Measurements from ENCODE around the gene ARFRP1. TPM values are rescaled to one million over a fixed set of nuclear protein-coding genes. Genes with fewer than 3 reads are reported as not detected.

Gene ARFRP1, protein sequence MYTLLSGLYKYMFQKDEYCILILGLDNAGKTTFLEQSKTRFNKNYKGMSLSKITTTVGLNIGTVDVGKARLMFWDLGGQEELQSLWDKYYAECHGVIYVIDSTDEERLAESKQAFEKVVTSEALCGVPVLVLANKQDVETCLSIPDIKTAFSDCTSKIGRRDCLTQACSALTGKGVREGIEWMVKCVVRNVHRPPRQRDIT
- total RNA-seq, result 63.5 and 66.0 TPM in 2 replicates

DNA sequence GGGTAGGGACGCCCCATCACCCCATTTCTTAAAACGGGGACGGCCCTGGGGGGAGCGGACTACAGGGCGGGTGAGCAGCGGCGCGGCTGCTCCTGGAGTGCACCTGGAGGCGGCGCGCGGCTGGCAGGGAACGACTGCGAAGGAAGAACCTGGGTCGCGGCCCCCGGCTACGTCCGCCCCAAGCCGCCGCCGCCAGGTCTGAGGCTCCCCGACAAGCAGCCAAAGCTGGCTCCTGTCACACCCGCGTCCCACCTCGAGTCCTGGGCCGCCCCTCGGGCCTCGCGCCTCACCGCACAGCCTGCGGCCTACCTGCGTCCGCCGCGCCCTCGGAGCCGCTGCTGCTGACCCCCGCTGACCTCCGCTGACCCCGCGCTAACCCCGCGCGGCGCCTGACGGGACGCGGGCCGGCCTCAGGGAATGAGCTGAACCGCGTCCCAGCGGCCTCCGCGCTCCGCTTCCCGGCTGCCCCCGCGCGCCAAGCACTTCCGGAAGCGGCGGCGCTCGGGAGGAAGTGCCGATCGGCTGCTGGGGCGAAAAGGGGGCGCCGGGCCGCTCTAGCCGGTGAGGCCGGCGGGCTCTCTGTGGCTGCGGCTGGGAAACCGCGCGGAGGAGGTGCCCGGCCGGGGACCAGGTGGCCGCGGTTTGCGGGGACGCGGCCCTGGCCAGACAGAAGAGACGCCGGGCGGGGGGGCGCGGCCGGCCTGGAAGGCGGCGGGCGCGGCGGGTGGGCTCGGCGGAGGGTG is at the start of gene ARFRP1, which contains the start of gene ZGPAT:
ARFRP1 (minus strand) TSS at position 419 of the 743 bp plus-strand sequence. CDS start 885 bp downstream, outside the sequence.
ZGPAT (plus strand) TSS at position 482 of the 743 bp plus-strand sequence. CDS start 542 bp downstream, outside the sequence.
- peaks cover 66% of the 10 kb centered on the region for H3K36me3 Mint-ChIP-seq (ENCODE audit: low read depth)
- ATAC-seq (ENCODE audit: low read depth) (peak; percentile 94), DNase-seq (peak; percentile 91)
- peak within 1 kb of the TSS; percentile 87 for H3K4me3 Mint-ChIP-seq
- POLR2A ChIA-PET, result interaction anchor here (0.6 to 3.4 kb wide), 23 partner anchors 9 to 273 kb away, joined by 3 to 36 read pairs (median 6); partner anchors contain the start of genes FNDC11, GMEB2, LIME1 and PPDPF
- intact Hi-C loops (cut with micrococcal nuclease), result loop anchor here (1.0 to 5.0 kb wide), 9 partner anchors 23 to 265 kb away; partner anchors contain the start of genes RTEL1, SLC2A4RG and UCKL1
- no peaks in the 10 kb centered on the region for H3K27me3 Mint-ChIP-seq
- H3K9me3 Mint-ChIP-seq, result no peaks in the 10 kb centered on the region
- CTCF ChIA-PET, result interaction anchor here (0.6 to 2.5 kb wide), 5 partner anchors 29 to 272 kb away, joined by 3 to 10 read pairs (median 4); partner anchors contain the start of genes LIME1 and TPD52L2
- H3K27ac Mint-ChIP-seq, result peak within 1 kb of the TSS; percentile 72
- peaks cover 42% of the 10 kb centered on the region for H3K4me1 Mint-ChIP-seq
- TF ChIP-seq, protein P1, sequence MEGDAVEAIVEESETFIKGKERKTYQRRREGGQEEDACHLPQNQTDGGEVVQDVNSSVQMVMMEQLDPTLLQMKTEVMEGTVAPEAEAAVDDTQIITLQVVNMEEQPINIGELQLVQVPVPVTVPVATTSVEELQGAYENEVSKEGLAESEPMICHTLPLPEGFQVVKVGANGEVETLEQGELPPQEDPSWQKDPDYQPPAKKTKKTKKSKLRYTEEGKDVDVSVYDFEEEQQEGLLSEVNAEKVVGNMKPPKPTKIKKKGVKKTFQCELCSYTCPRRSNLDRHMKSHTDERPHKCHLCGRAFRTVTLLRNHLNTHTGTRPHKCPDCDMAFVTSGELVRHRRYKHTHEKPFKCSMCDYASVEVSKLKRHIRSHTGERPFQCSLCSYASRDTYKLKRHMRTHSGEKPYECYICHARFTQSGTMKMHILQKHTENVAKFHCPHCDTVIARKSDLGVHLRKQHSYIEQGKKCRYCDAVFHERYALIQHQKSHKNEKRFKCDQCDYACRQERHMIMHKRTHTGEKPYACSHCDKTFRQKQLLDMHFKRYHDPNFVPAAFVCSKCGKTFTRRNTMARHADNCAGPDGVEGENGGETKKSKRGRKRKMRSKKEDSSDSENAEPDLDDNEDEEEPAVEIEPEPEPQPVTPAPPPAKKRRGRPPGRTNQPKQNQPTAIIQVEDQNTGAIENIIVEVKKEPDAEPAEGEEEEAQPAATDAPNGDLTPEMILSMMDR (IDR thresholded peaks at IDR 0.05), result no peak

DNA sequence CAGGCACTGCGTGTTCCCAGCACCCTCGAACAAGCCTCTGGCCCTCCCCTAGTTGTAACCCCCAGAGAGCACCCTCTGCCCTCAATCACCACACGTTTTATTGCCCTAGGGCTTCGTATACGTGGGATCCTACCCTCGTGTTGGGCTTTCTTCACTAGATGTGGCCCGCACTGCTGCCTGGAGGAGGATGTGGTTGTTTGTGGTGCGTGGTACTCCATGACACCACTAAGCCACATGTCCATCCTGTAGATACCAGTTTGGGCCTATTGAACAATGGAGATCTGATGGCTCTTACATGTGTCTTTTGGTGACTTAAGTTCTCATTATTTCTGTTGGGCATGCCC is 48.8 kb upstream of the ARFRP1 start:
- ChIA-PET CTCF (no interaction called here), POLR2A (no interaction called here)
- no peak overlapping the region for H3K27ac Mint-ChIP-seq
- TF ChIP-seq, protein P1 (IDR thresholded peaks at IDR 0.05), result no peak
- ATAC-seq (ENCODE audit: low read depth) (no peak), DNase-seq (no peak)
- no peaks in the 10 kb centered on the region for H3K4me1 Mint-ChIP-seq
- intact Hi-C loops (cut with micrococcal nuclease), result no loop called here
- H3K27me3 Mint-ChIP-seq, result peaks cover 4% of the 10 kb centered on the region
- H3K4me3 Mint-ChIP-seq, result no peak overlapping the region
- no peaks in the 10 kb centered on the region for H3K9me3 Mint-ChIP-seq
- H3K36me3 Mint-ChIP-seq (ENCODE audit: low read depth), result no peaks in the 10 kb centered on the region

DNA sequence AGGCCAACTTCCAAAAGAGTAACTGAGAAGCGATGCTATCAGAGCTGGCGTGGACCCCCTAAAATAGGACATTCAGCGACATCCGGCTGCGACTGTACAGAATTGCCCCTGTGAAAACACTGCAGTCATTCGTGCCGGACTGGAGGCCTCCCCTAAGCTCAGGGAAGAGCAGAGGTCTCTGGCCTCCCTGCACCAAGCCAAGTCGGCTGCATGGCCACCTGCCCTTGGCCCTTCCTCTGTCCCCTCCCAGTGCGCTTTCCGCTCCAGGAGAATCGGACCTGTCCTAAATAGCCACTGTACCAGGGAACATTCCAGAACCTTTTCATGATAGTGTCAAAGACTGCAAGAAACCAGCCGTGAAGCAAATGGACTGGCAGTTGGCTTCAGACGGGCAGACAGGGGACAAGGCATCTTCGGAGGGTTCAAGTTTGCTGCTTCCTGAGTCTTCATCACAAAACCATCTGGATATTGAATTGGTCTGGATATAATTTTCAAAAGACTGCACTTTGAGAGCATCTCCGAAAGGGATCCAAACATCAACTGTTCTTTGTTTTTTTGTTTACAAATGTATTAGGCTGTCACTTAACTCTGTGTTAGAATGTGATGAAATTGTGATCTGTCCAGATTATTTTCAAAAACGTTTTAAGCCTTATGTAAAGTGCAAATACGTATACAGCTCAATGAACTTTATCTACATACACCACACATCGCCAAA is 48.3 kb upstream of the ARFRP1 start:
- DNase-seq (no peak), ATAC-seq (ENCODE audit: low read depth) (no peak)
- no peaks in the 10 kb centered on the region for H3K4me1 Mint-ChIP-seq
- H3K27ac Mint-ChIP-seq, result no peak overlapping the region
- H3K9me3 Mint-ChIP-seq, result no peaks in the 10 kb centered on the region
- ChIA-PET POLR2A (no interaction called here), CTCF (no interaction called here)
- TF ChIP-seq, protein P1 (IDR thresholded peaks at IDR 0.05), result no peak
- intact Hi-C loops (cut with micrococcal nuclease), result no loop called here
- no peak overlapping the region for H3K4me3 Mint-ChIP-seq
- peaks cover 4% of the 10 kb centered on the region for H3K27me3 Mint-ChIP-seq
- H3K36me3 Mint-ChIP-seq (ENCODE audit: low read depth), result no peaks in the 10 kb centered on the region

DNA sequence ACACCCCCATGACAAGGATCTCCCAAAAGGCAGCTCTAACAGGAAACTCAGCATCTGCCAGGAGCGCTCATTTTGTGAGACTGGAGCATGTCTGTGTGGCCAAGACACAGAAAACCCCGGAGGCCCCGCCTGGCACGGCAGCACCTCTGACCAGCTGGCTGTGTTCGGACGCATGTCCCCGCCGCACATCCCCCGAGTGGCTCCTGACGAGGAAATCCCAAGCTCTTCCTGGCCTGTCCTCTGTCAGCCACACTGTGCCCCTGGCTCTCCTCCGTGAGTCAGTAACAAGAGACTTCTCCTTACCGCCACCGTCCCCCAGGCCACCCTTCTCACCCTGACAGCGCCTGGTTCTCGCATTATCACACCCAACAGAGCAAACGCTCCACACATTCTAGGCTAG is 46.2 kb upstream of the ARFRP1 start:
- no peak for DNase-seq
- ChIA-PET POLR2A (interaction anchor here (1.0 kb wide), 1 partner anchor 36 kb away, joined by 3 read pairs; no protein-coding TSS in a partner anchor), CTCF (no interaction called here)
- Mint-ChIP-seq H3K36me3 (ENCODE audit: low read depth) (no peaks in the 10 kb centered on the region), H3K9me3 (no peaks in the 10 kb centered on the region), H3K27me3 (peaks cover 4% of the 10 kb centered on the region), H3K4me1 (no peaks in the 10 kb centered on the region), H3K27ac (no peak overlapping the region), H3K4me3 (no peak overlapping the region)
- intact Hi-C loops (cut with micrococcal nuclease), result no loop called here
- no peak for ATAC-seq (ENCODE audit: low read depth)
- TF ChIP-seq, protein P1 (IDR thresholded peaks at IDR 0.05), result no peak
